NB4 (cell line): Measurements from ENCODE around the gene SGCB.

Experiments used
- DNase-seq: peaks from one replicate; pipeline ENCODE4 v3.0.0; 2010; ENCODE audit warnings: low read depth
- H3K4me3 ChIP-seq: one replicate; pipeline ENCODE4 v1.5.1; 2011; ENCODE audit warnings: mild to moderate bottlenecking, low read depth, low read length, moderate library complexity
- CTCF ChIP-seq: IDR thresholded peaks from one replicate; pipeline ENCODE4 v1.5.1; 2012; ENCODE audit warnings: low read depth, low read length
- MAX ChIP-seq: IDR thresholded peaks from 2 replicates; pipeline ENCODE4 v1.6.1; 2011; ENCODE audit warnings: low read depth, low read length
- MYC ChIP-seq: IDR thresholded peaks from 2 replicates; pipeline ENCODE4 v1.6.1; 2011; ENCODE audit warnings: low read depth, low read length
- POLR2A ChIP-seq: IDR thresholded peaks from 2 replicates; pipeline ENCODE4 v1.6.1; 2011; ENCODE audit warnings: mild to moderate bottlenecking; ENCODE audit not compliant: insufficient read length; ENCODE audit errors: extremely low read depth

Gene SGCB

DNA sequence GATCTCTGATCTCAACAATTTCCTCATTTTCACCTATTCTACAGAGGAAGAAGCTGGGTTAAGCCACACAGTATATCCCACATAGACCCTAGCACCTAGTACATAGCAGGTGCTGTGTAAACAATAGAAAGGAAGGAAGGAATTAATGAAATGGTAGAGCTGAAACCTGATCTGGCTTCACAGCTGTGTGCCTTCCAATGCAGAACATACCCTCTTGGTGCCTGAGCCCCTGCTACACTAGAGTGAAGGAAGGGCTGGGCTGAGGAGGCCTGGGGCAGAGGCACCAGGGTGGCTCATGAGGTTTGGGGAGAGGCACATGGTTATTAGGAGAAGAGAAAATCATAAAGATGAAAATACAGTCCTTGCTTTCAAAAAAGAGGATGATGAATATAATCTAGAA, 39.3 kb downstream of the SGCB start:
- H3K4me3 ChIP-seq: no peak overlapping the region
- DNase-seq: no peak
- TF ChIP-seq POLR2A (no peak), CTCF (no peak), MAX (no peak), MYC (no peak)

- H3K4me3 ChIP-seq: no peak overlapping the region
Measured at GRCh38 chr4:51997647-51998046, 40.5 kb downstream of the SGCB start.

DNA sequence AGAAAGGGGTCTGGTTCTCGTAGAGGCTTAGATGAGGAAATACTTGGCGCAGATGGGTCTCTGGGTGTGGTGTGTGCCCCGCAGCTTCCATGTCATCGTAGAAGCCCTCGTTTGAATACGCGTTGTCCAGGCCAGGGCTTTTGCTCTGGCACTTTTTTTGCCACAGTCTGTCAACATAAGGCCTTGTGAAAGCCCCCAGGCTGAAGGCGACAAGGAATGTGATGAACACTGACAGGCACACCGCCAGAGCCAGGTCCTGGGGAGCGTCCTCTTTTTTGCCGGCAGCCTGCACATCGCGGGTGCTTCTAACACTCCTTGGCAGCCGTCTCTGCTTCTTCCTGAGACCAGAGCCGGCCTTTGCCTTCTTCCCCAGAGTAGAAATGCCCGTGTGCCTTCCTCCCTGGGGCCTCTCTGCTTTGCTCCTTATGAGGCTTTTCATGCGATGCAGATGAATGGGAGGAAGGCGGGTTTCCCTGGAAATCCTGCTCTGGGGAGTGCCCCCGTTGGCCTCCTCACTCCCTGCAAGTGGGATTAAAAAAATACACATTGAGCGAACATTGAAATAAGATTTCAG, 42.4 kb downstream of the SGCB start:
- no peak for DNase-seq
- no peak overlapping the region for H3K4me3 ChIP-seq
- no peak for TF ChIP-seq MAX
- TF ChIP-seq CTCF: no peak
- TF ChIP-seq MYC: no peak
- TF ChIP-seq POLR2A: no peak

More at GRCh38 chr4:51997647-51998046, 40.5 kb downstream of the SGCB start:
- no peak for DNase-seq
- TF ChIP-seq POLR2A (no peak), MYC (no peak), MAX (no peak), CTCF (peak; percentile 9)
